Measurements from ENCODE around the gene POLG2. TPM values are rescaled to one million over a fixed set of nuclear protein-coding genes. Genes with fewer than 3 reads are reported as not detected.
A peak's percentile ranks its signal among the peaks of the same experiment; 100 is the strongest.

Gene POLG2
- total and polyA plus RNA-seq, 10 of the 15 experiments (the other 5 are each of a cell fraction or from before 2014, with no cell fraction given), result 10.2 to 27.7 (median 22.2) TPM

DNA sequence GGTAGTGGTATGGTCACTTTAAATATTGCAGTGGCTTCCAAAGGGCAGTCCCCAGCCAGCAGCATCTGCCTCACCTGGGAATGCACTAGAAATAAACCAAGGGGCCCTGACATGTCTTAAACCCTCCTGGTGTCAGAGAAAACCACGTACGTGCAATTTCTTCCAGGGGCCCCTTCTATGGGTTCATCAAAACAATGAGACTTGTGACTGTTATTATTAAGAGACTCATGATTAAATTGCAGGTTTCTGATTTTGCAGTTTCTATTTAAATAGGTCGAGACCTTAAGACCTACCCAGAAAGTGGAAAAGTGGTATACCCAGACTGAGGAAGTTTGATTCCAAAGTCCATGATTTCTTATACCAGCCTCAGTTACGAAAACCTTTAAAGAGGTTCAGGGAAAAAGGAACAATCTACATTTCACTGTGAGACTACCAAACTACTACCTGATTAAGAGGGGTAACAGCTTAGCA, 746 bp upstream of the POLG2 start:
- no peak for ATAC-seq
- no TSS peak for BruUV-seq (replicated peaks)
- in situ Hi-C loops (cut with MboI), result no loop called here
- RAD21 ChIA-PET (ENCODE audit: unreplicated experiment), result interaction anchor here (1.5 to 9.9 kb wide), 4 partner anchors 7 to 152 kb away, joined by 6 to 174 read pairs (median 10); partner anchors contain the start of gene CEP95
- no peaks in the 10 kb centered on the region for H3K9me3 ChIP-seq (replicated peaks; ENCODE audit: control insufficient read depth, insufficient read depth, low read length)
- POLR2A ChIA-PET, result interaction anchor here (0.6 to 2.4 kb wide), 5 partner anchors 8 to 351 kb away, joined by 3 to 64 read pairs (median 7); partner anchors contain the start of genes CEP95 and DDX5
- 32% methylated on average over 4 of the region's 4 CpGs for WGBS (ENCODE audit: insufficient coverage, insufficient replicate concordance, low lambda C conversion rate, missing lambda C conversion rate)
- H3K4me3 ChIP-seq, result peak overlapping the region; percentile 88
- peak overlapping the region; percentile 94 for H3K4me2 ChIP-seq (ENCODE audit: control insufficient read depth, insufficient read depth)
- TF ChIP-seq HDGF (IDR thresholded peaks at IDR 0.05) (0 out of 2 replicates have a peak, but pooled peaks have one; percentile 1), IKZF2 (IDR thresholded peaks at IDR 0.05) (no peak), GATAD2B (conservative IDR thresholded peaks at IDR 0.05; ENCODE audit: low read depth) (0 out of 2 replicates have a peak, but pooled peaks have one; percentile 4), BCL11A (IDR thresholded peaks at IDR 0.05; ENCODE audit: low read depth, low read length) (no peak), PAX8 (IDR thresholded peaks at IDR 0.05) (0 out of 2 replicates have a peak, but pooled peaks have one; percentile 8), SREBF2 (IDR thresholded peaks at IDR 0.05; ENCODE audit: low read length) (no peak), FOXK2 (IDR thresholded peaks at IDR 0.05) (no peak), NR2C1 (IDR thresholded peaks at IDR 0.05) (no peak), NRF1 (conservative IDR thresholded peaks at IDR 0.05; ENCODE audit: low read depth, low read length) (no peak), BRCA1 (IDR thresholded peaks at IDR 0.05; ENCODE audit: low read depth, low read length) (no peak), TARDBP (IDR thresholded peaks at IDR 0.05; ENCODE audit: borderline replicate concordance) (no peak), RUNX3 (IDR thresholded peaks at IDR 0.05; ENCODE audit: low read length) (no peak; the same call in 1 of the 2 replicates), ESRRA (IDR thresholded peaks at IDR 0.05; ENCODE audit: low read length) (no peak), POU2F2 (IDR thresholded peaks at IDR 0.05; ENCODE audit: borderline replicate concordance, low read depth, low read length) (peak; percentile 28; the same call in 1 of the 3 replicates), MTA3 (IDR thresholded peaks at IDR 0.05; ENCODE audit: borderline replicate concordance, low read length) (peak; percentile 22), RAD51 (IDR thresholded peaks at IDR 0.05) (no peak), CBX3 (IDR thresholded peaks at IDR 0.05; ENCODE audit: borderline replicate concordance, low read depth) (no peak), FOXM1 (IDR thresholded peaks at IDR 0.05; ENCODE audit: low read depth, low read length) (0 out of 2 replicates have a peak, but pooled peaks have one; percentile 11)
- TF ChIP-seq, protein P1, sequence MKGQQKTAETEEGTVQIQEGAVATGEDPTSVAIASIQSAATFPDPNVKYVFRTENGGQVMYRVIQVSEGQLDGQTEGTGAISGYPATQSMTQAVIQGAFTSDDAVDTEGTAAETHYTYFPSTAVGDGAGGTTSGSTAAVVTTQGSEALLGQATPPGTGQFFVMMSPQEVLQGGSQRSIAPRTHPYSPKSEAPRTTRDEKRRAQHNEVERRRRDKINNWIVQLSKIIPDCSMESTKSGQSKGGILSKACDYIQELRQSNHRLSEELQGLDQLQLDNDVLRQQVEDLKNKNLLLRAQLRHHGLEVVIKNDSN (IDR thresholded peaks at IDR 0.05; ENCODE audit: borderline replicate concordance, extremely low read length, insufficient read depth, low read depth, low read length), result no peak
- TF ChIP-seq, protein P2, sequence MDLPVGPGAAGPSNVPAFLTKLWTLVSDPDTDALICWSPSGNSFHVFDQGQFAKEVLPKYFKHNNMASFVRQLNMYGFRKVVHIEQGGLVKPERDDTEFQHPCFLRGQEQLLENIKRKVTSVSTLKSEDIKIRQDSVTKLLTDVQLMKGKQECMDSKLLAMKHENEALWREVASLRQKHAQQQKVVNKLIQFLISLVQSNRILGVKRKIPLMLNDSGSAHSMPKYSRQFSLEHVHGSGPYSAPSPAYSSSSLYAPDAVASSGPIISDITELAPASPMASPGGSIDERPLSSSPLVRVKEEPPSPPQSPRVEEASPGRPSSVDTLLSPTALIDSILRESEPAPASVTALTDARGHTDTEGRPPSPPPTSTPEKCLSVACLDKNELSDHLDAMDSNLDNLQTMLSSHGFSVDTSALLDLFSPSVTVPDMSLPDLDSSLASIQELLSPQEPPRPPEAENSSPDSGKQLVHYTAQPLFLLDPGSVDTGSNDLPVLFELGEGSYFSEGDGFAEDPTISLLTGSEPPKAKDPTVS (IDR thresholded peaks at IDR 0.05; ENCODE audit: low read depth, low read length), result no peak
- H3K27me3 ChIP-seq (replicated peaks in 1 of 2; ENCODE audit: control insufficient read depth in 2 of 2, insufficient read depth in 2 of 2, low read length in 1 of 2), result no peaks in the 10 kb centered on the region
- peak overlapping the region; percentile 67 for H3K9ac ChIP-seq (ENCODE audit: control insufficient read depth, insufficient read depth, low read length)
- peaks cover 13 to 30% of the 10 kb centered on the region in 2 experiments for H3K36me3 ChIP-seq (ENCODE audit: control insufficient read depth in 2 of 2, insufficient read depth in 2 of 2, low read length in 1 of 2)
- H3K27ac ChIP-seq (ENCODE audit: control insufficient read depth, insufficient read depth), result peak overlapping the region; percentile 85
- DNase-seq (ENCODE audit: low read depth, low spot score), result no peak
- intact Hi-C loops (cut with micrococcal nuclease; ENCODE audit: unreplicated experiment), result loop anchor here (1.0 kb wide), 1 partner anchor 8 kb away; no protein-coding TSS in a partner anchor
- H3K4me1 ChIP-seq (ENCODE audit: control insufficient read depth, insufficient read depth, low read length), result peaks cover 11% of the 10 kb centered on the region; the same call in 1 of the 2 replicates
- FAIRE-seq, result no peak
- peaks cover 55% of the 10 kb centered on the region for H3K79me2 ChIP-seq (ENCODE audit: control insufficient read depth, insufficient read depth, low read length)
- SMC1A ChIA-PET (ENCODE audit: uncharacterized antibody, unreplicated experiment), result interaction anchor here (1.3 to 6.6 kb wide), 8 partner anchors 8 to 195 kb away, joined by 3 to 70 read pairs (median 6); partner anchors contain the start of genes CEP95 and DDX5
- peaks cover 4% of the 10 kb centered on the region for H4K20me1 ChIP-seq (ENCODE audit: control insufficient read depth, insufficient read depth)
- CTCF ChIA-PET, result interaction anchor here (0.9 to 17.7 kb wide), 8 partner anchors 7 to 151 kb away, joined by 3 to 350 read pairs (median 9); partner anchors contain the start of genes CEP95 and DDX5
- H2AFZ ChIP-seq (ENCODE audit: control insufficient read depth, low read depth, low read length), result no peak overlapping the region

Data from GM12878 (cell line).